Smooth muscle cell (in vitro differentiated cells): Measurements from ENCODE around the gene PPM1N. TPM values are rescaled to one million over a fixed set of nuclear protein-coding genes. Genes with fewer than 3 reads are reported as not detected.

Experiments
- DNase-seq: peaks from one replicate; lab custom pipeline; 2025; ENCODE audit not compliant: unreplicated experiment; lab: John Stamatoyannopoulos, UW
- H2AFZ ChIP-seq: fragments of 200-600 bp; sonication (generic); 2 replicates; pipeline ENCODE4 v1.6.0; 2016; ENCODE audit warnings: antibody characterized with exemption, low read depth, mild to moderate bottlenecking
- H3F3A ChIP-seq: fragments of 200-600 bp; sonication (generic); 2 replicates; pipeline ENCODE4 v1.6.0; 2017; ENCODE audit warnings: antibody characterized with exemption, low read depth
- H3K27ac ChIP-seq: fragments of 200-600 bp; sonication (generic); 2 replicates; pipeline ENCODE4 v1.5.1; 2016; ENCODE audit warnings: low read depth, mild to moderate bottlenecking
- H3K27me3 ChIP-seq: fragments of 200-600 bp; sonication (generic); 2 replicates; pipeline ENCODE4 v1.6.1; 2016; ENCODE audit warnings: low read depth, mild to moderate bottlenecking
- H3K36me3 ChIP-seq: fragments of 200-600 bp; sonication (generic); 2 replicates; pipeline ENCODE4 v1.5.1; 2016; ENCODE audit warnings: low read depth
- H3K4me1 ChIP-seq: fragments of 200-600 bp; sonication (generic); 2 replicates; pipeline ENCODE4 v1.5.1; 2016; ENCODE audit warnings: low read depth
- H3K4me2 ChIP-seq: fragments of 200-600 bp; sonication (generic); 2 replicates; pipeline ENCODE4 v1.6.0; 2016; ENCODE audit warnings: mild to moderate bottlenecking
- H3K4me3 ChIP-seq: fragments of 200-600 bp; sonication (generic); 2 replicates; pipeline ENCODE4 v1.5.1; 2016; ENCODE audit warnings: mild to moderate bottlenecking
- H3K79me2 ChIP-seq: fragments of 200-600 bp; sonication (generic); 2 replicates; pipeline ENCODE4 v1.6.0; 2016; ENCODE audit warnings: low read depth, mild to moderate bottlenecking
- H3K9ac ChIP-seq: fragments of 200-600 bp; sonication (generic); 2 replicates; pipeline ENCODE4 v1.6.0; 2016; ENCODE audit warnings: low read depth
- H3K9me3 ChIP-seq: fragments of 200-600 bp; sonication (generic); replicated peaks from 2 replicates; pipeline ENCODE4 v1.5.1; 2016; ENCODE audit warnings: low read depth
- H4K20me1 ChIP-seq: fragments of 200-600 bp; sonication (generic); 2 replicates; pipeline ENCODE4 v1.6.0; 2016; ENCODE audit warnings: low read depth
- WGBS: methylation state at CpG from one replicate; pipeline ENCODE4 v1.1.7; 2016; ENCODE audit warnings: low lambda C conversion rate; 5-methylcytosine and 5-hydroxymethylcytosine counted together
- polyA plus RNA-seq: library from polyadenylated mRNA; unstranded; fragments of >200 nt; fragmentation: Nextera tagmentation; extraction: Ambion mirVana; gene quantifications from 2 replicates; pipeline ENCODE4 v1.2.1, GENCODE V29; 2016
- total RNA-seq: library from RNA; depleted of rRNA; stranded (reverse); fragments of >200 nt; gene quantifications from 2 replicates; pipeline ENCODE4 v1.2.3, GENCODE V29; 2014
- TF ChIP-seq, protein P1 (sequence below): fragments of 200-600 bp; sonication (generic); IDR thresholded peaks from 2 replicates; pipeline ENCODE4 v1.5.1; 2017; ENCODE audit warnings: borderline replicate concordance, mild to moderate bottlenecking, antibody characterized with exemption; ENCODE audit not compliant: insufficient read depth, poor library complexity, severe bottlenecking

Gene PPM1N
- total and polyA plus RNA-seq, 2 experiments from 2014 or later, result 0.16 to 0.58 TPM

DNA sequence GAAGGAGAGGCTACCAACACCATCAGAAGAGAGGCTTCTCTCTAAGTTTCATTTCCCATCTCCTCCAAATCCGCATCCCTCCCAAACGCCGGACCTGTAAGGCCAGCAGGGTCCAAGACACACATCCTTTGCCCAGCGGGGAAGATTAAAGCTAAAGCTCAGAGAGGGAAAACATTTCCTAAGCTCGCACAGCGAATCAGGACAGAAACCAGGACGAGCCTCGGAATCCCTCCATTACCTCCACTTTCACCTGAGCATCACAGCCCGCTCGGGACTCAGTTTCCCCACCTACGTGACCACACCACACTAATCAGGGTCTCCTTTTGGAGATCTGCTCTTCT is 31.2 kb upstream of the PPM1N start:
- TF ChIP-seq, protein P1, sequence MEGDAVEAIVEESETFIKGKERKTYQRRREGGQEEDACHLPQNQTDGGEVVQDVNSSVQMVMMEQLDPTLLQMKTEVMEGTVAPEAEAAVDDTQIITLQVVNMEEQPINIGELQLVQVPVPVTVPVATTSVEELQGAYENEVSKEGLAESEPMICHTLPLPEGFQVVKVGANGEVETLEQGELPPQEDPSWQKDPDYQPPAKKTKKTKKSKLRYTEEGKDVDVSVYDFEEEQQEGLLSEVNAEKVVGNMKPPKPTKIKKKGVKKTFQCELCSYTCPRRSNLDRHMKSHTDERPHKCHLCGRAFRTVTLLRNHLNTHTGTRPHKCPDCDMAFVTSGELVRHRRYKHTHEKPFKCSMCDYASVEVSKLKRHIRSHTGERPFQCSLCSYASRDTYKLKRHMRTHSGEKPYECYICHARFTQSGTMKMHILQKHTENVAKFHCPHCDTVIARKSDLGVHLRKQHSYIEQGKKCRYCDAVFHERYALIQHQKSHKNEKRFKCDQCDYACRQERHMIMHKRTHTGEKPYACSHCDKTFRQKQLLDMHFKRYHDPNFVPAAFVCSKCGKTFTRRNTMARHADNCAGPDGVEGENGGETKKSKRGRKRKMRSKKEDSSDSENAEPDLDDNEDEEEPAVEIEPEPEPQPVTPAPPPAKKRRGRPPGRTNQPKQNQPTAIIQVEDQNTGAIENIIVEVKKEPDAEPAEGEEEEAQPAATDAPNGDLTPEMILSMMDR, result no peak
- peak overlapping the region; percentile 100 for H3K9ac ChIP-seq
- peak overlapping the region; percentile 99 for H3K4me2 ChIP-seq
- peak overlapping the region; percentile 97 for H3K4me3 ChIP-seq
- H3K27ac ChIP-seq, result peak overlapping the region; percentile 99
- 4% methylated on average over 11 of the region's 11 CpGs for WGBS
- peak overlapping the region; percentile 88 for H2AFZ ChIP-seq
- peaks cover 5% of the 10 kb centered on the region for H3K36me3 ChIP-seq
- H3K4me1 ChIP-seq, result peaks cover 6% of the 10 kb centered on the region
- no peak for DNase-seq
- peaks cover 5% of the 10 kb centered on the region for H3K79me2 ChIP-seq
- H3F3A ChIP-seq, result no peaks in the 10 kb centered on the region
- H3K27me3 ChIP-seq, result no peaks in the 10 kb centered on the region
- peaks cover 42% of the 10 kb centered on the region for H4K20me1 ChIP-seq
- no peaks in the 10 kb centered on the region for H3K9me3 ChIP-seq

DNA sequence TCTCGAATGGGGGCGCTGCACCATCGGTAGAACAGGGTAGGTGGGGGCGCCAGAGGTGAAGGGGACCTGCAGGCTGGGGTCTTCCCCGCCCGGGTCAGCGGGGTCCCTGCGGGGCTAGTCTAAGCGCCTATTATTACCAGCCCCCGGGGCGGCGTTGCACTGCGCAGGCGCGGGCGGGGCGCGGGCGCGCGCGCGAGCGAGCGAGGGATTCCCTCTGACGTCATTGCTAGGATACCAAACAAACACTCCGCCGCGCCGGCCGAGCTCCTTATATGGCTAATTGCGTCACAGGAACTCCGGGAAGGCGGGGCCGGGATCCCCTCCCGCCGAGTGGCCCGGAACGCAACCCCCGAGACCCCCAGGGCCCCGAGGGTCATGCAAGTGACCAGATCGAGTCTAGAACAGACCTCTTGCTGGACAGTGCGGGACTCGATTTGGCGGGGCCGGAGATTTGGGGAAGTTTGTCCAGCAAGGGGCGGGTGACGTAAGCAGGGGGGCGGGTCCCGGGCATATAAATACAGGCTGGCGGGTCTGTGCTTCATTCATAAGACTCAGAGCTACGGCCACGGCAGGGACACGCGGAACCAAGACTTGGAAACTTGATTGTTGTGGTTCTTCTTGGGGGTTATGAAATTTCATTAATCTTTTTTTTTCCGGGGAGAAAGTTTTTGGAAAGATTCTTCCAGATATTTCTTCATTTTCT is 30.6 kb upstream of the PPM1N start, which contains the start of gene FOSB:
TSS of gene FOSB (plus strand) at position 541 of the 703 bp plus-strand sequence. CDS start 591 bp downstream, outside the sequence.
- H3K36me3 ChIP-seq, result peaks cover 8% of the 10 kb centered on the region
- H2AFZ ChIP-seq, result peak within 1 kb of the TSS; percentile 95
- TF ChIP-seq, protein P1, result no peak
- WGBS, result under 1% methylated on average over 54 of the region's 56 CpGs
- H3K9ac ChIP-seq, result peak within 1 kb of the TSS; percentile 100
- H3K9me3 ChIP-seq, result no peaks in the 10 kb centered on the region
- peak within 1 kb of the TSS; percentile 99 for H3K27ac ChIP-seq
- peak; percentile 100 for DNase-seq
- peaks cover 6% of the 10 kb centered on the region for H3K4me1 ChIP-seq
- peaks cover 47% of the 10 kb centered on the region for H4K20me1 ChIP-seq
- H3K4me3 ChIP-seq, result peak within 1 kb of the TSS; percentile 97
- H3K79me2 ChIP-seq, result peaks cover 5% of the 10 kb centered on the region
- no peaks in the 10 kb centered on the region for H3F3A ChIP-seq
- no peaks in the 10 kb centered on the region for H3K27me3 ChIP-seq
- peak within 1 kb of the TSS; percentile 99 for H3K4me2 ChIP-seq

DNA sequence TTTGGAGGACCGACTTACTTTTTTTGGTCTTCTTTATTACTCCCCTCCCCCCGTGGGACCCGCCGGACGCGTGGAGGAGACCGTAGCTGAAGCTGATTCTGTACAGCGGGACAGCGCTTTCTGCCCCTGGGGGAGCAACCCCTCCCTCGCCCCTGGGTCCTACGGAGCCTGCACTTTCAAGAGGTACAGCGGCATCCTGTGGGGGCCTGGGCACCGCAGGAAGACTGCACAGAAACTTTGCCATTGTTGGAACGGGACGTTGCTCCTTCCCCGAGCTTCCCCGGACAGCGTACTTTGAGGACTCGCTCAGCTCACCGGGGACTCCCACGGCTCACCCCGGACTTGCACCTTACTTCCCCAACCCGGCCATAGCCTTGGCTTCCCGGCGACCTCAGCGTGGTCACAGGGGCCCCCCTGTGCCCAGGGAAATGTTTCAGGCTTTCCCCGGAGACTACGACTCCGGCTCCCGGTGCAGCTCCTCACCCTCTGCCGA is 30.0 kb upstream of the PPM1N start:
- Histone ChIP-seq H3K9me3 (no peaks in the 10 kb centered on the region), H4K20me1 (peaks cover 53% of the 10 kb centered on the region), H3K4me2 (peak overlapping the region; percentile 99), H3F3A (no peaks in the 10 kb centered on the region), H3K9ac (peak overlapping the region; percentile 100), H2AFZ (no peak overlapping the region), H3K4me1 (peaks cover 6% of the 10 kb centered on the region), H3K4me3 (peak overlapping the region; percentile 97), H3K27ac (peak overlapping the region; percentile 99), H3K79me2 (peaks cover 5% of the 10 kb centered on the region), H3K36me3 (peaks cover 8% of the 10 kb centered on the region), H3K27me3 (no peaks in the 10 kb centered on the region)
- DNase-seq, result peak; percentile 79
- WGBS, result 6% methylated on average over 31 of the region's 31 CpGs
- TF ChIP-seq, protein P1, result no peak
